HUES64 (cell line): Measurements from ENCODE around the gene TOX2.

ENCODE experiments used
- H3K27ac ChIP-seq: 2 replicates; pipeline ENCODE4 v1.7.0; 2013; ENCODE audit warnings: low read depth, low read length, inconsistent platforms
- H3K27me3 ChIP-seq: 2 replicates; pipeline ENCODE4 v1.6.1; 2013; ENCODE audit warnings: mild to moderate bottlenecking, low read length; ENCODE audit not compliant: insufficient read depth
- H3K36me3 ChIP-seq: 2 replicates; pipeline ENCODE4 v1.6.1; 2013; ENCODE audit warnings: mild to moderate bottlenecking, low read length; ENCODE audit not compliant: insufficient read depth
- H3K4me1 ChIP-seq: 2 replicates; pipeline ENCODE4 v1.6.1; 2013; ENCODE audit warnings: mild to moderate bottlenecking, low read length, moderate library complexity; ENCODE audit not compliant: insufficient read depth
- H3K4me3 ChIP-seq: 2 replicates; pipeline ENCODE4 v1.5.1; 2013; ENCODE audit warnings: mild to moderate bottlenecking, low read length, moderate library complexity
- H3K9ac ChIP-seq: 2 replicates; pipeline ENCODE4 v1.6.1; 2013; ENCODE audit warnings: mild to moderate bottlenecking, low read depth, low read length
- H3K9me3 ChIP-seq: 2 replicates; pipeline ENCODE4 v1.6.1; 2013; ENCODE audit warnings: low read depth, low read length; ENCODE audit not compliant: insufficient read depth
- WGBS: fragments of 150-250, 120-280 bp; methylation state at CpG from one replicate; pipeline ENCODE4 v1.1.7; 2013; ENCODE audit warnings: missing lambda C conversion rate; 5-methylcytosine and 5-hydroxymethylcytosine counted together

TOX2 gene

DNA sequence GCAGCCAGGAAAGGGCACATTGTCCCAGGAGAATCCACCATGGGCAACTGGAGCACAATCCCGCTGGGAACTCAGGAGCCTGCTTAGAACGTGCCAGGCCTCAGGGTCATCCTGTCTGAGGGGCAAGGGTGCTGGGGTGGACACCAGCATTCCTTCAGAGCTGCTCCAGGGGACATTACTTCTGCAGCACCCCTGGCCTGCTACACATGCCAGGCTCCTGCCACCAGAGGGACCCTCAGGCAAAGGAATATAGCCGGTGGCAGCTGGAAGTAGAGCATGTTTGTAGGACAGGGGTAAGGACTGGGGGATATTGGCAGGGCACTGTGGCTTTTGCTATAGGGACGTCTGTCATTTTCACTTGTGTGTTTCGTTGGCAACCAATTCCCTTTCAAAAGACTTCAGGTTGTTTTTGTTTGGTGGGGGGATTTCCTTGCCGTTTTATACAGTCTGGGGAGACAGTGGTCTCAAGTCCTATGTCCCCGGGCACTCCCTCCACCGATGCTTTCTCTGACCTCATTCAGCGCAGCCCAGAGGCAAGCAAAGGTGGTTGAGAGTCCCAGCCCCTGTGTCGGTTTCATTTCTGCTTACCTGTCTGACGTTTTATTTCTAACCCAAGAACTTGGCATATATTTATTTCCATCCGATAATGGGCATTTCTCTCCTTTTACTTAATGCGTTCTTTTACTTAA is 141.5 kb downstream of the TOX2 start:
- no peaks in the 10 kb centered on the region for H3K27me3 ChIP-seq
- H3K36me3 ChIP-seq, result no peaks in the 10 kb centered on the region
- no peak overlapping the region for H3K4me3 ChIP-seq
- H3K4me1 ChIP-seq, result no peaks in the 10 kb centered on the region
- no peak overlapping the region for H3K27ac ChIP-seq
- no peak overlapping the region for H3K9ac ChIP-seq
- WGBS, result 73% methylated on average over 13 of the region's 13 CpGs
- H3K9me3 ChIP-seq, result no peaks in the 10 kb centered on the region

DNA sequence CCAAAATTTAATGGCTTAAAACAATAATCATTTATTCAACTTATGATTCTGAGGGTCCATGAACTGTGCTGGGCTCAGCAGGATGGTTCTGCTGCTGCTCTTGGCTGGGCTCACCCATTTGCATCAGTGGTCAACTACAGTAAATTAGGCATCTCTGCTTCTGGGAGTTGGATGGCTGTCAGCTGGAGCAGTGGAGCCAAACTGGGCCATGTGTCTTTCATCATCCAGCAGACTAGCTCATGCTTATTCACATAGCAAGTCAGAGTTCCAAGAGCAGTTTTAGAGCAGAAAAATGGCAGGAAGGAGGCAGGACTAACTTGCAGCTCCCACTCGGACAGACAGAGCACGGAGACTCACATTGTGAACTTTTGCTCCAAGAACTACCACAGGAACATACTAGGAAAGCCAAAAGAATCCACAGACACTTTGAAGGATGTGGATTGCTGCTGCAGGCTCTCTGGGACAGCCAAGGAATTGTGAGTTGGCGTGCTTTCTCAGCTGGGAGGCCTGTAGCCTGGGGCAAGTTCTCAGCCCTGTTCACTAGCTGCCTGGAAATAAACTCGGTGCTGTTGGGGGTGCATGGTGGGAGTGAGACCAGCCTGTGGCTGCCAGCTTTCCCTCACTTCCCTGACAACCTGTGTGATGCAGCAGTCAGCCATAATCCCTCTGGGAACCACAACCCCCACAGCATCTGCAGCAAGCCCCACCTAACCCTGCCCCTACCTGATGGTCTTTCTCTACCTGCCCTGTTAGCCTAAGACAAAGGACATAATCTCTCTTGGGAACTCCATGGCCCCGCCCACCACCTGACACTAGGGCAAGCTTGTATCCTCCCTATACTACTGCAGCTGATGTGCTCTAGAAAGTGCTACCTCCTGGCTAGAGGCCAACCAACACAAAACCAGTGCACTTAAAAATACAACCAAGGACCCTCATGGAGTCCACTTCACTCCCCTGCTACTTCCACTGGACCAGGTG is 143.3 kb downstream of the TOX2 start:
- Histone ChIP-seq H3K4me1 (no peaks in the 10 kb centered on the region), H3K9ac (no peak overlapping the region), H3K36me3 (no peaks in the 10 kb centered on the region), H3K27me3 (no peaks in the 10 kb centered on the region), H3K9me3 (no peaks in the 10 kb centered on the region), H3K27ac (no peak overlapping the region), H3K4me3 (no peak overlapping the region)
- 88% methylated on average over 5 of the region's 5 CpGs for WGBS

DNA sequence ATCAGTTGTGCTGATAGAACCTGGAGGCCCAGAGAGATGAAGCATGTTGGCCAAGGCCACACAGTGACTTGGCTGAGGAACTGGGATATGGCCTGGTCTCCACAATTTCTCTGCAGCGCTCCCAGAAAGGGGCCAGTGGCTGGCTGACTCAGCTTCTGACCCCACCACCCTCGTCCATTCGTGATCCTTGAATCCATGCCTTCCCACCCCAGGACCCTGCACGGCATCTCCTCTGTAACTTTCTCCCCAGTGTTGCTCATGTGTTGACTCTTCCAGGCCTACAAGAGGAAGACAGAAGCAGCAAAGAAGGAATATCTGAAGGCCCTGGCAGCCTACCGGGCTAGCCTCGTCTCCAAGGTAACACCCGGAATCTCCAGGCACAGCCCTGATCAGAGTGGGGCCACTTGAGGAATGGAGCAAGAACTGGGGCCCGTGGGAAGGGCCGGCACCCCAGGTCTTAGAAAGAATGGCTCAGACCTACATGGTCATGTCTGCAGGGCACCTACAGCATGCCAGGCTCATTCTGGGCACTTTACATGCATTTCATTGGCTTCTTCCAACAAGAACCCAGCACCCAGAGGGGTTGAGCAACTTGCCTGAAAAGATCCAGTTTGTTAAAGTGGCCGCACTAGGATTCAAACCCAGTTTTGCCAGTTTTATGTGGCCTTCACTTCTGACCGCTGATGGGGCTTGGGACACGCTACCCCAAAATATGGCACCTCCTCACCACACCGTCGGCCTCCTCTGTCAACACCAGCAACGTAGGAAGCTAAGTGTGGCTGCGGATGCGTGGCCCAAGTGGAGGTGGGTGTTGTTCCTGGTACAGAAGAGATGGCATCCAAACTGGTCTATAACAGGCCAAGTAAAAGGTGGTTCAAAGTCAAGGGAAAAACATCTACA is 150.1 kb downstream of the TOX2 start:
- H3K27ac ChIP-seq, result no peak overlapping the region
- no peak overlapping the region for H3K4me3 ChIP-seq
- H3K4me1 ChIP-seq, result no peaks in the 10 kb centered on the region
- no peaks in the 10 kb centered on the region for H3K27me3 ChIP-seq
- no peaks in the 10 kb centered on the region for H3K9me3 ChIP-seq
- H3K9ac ChIP-seq, result no peak overlapping the region
- no peaks in the 10 kb centered on the region for H3K36me3 ChIP-seq
- 96% methylated on average over 17 of the region's 17 CpGs for WGBS

DNA sequence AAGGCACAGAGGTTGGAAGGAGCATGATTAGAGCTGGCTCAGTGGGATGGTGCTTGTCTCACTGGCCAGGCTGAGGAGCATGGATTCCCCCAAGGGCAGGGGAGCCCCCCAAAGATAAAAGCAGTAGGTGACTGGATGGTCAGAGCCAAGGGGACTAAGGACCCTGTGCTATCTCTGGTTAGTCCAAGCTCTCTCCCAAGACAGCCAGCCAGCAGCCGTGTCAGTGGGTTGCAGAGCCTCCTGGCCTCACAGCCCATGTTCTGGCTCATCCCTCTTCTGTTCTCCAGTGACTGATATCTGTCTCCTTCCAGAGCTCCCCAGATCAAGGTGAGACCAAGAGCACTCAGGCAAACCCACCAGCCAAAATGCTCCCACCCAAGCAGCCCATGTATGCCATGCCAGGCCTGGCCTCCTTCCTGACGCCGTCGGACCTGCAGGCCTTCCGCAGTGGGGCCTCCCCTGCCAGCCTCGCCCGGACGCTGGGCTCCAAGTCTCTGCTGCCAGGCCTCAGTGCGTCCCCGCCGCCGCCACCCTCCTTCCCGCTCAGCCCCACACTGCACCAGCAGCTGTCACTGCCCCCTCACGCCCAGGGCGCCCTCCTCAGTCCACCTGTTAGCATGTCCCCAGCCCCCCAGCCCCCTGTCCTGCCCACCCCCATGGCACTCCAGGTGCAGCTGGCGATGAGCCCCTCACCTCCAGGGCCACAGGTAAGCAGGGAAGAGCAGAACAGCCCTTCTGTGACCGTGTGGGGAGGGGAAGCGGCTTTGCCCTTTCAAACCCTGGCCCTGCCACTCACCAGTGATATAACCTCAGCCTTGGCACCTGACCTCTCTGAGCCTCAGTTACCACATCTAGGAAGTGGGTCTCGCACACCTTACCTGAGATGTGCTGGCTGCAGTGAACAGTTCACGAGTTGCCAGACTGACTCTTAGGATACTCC is 151.0 kb downstream of the TOX2 start:
- WGBS, result 96% methylated on average over 20 of the region's 20 CpGs
- no peaks in the 10 kb centered on the region for H3K4me1 ChIP-seq
- H3K9ac ChIP-seq, result no peak overlapping the region
- no peaks in the 10 kb centered on the region for H3K9me3 ChIP-seq
- H3K4me3 ChIP-seq, result no peak overlapping the region
- no peak overlapping the region for H3K27ac ChIP-seq
- no peaks in the 10 kb centered on the region for H3K36me3 ChIP-seq
- H3K27me3 ChIP-seq, result no peaks in the 10 kb centered on the region

DNA sequence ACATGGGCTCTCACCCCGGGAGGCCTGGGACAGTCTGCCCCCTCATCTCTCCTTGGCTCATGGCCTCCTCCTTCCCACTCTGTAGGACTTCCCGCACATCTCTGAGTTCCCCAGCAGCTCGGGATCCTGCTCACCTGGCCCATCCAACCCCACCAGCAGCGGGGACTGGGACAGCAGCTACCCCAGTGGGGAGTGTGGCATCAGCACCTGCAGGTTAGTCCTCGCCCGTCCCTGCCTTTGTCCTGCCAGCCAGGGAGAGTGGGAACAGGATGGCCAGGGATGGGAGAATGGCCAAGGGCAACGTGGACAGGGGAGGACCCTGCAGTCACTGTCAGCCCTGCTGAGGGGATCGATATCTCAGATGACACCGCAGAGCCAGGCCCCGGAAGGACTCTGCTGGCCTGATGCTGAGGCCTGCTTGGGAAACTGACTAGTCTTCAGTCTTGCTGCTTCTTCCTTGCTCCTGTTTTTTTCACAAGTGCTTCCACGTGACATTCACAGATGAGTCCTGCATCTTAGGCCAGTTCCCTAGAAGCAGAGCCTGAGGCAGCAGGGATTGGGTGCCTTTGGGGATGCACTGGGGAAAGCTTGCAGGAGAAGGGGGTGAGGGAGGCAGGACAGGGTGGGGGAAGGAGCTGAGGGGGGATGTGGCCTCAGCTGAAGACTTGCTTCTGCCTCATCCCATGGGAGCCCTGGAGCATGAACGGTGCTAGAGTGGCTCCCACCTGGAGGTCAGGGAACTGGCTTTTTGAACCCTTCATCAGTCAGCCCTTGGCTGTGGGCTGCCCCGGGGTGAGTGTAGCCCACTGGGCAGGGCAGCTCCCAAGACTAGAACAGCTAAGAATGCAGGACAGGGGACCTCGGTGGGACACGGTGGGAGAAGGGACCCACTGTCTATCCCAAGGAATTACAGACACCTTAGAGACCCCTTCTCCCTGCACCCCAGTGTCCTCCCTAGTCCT is 152.3 kb downstream of the TOX2 start:
- H3K27ac ChIP-seq, result no peak overlapping the region
- WGBS, result 93% methylated on average over 15 of the region's 15 CpGs
- H3K27me3 ChIP-seq, result no peaks in the 10 kb centered on the region

DNA sequence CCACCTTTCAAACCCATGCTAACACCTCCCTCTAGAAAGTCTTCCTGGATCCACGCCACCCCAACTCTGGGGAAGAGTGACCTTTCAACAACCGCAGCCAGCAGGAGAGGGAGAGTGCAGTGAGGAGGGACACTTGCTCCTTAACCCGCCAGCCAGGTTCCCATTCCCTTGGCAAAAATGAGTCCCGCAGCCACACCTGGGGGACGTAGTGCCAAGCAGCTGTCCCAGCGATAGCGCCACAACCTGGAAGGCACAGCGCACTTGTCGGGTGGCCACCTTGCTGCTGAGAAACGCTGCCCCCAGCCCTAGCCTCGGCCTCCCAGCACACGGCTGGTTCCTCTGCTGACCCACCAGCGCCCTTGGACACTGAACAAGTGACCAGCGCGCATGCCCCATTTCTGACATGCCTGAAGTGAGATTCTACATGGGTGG is 153.0 kb downstream of the TOX2 start:
- Histone ChIP-seq H3K36me3 (no peaks in the 10 kb centered on the region), H3K9me3 (no peaks in the 10 kb centered on the region), H3K27me3 (no peaks in the 10 kb centered on the region), H3K4me1 (no peaks in the 10 kb centered on the region), H3K9ac (no peak overlapping the region), H3K4me3 (no peak overlapping the region), H3K27ac (no peak overlapping the region)
- 95% methylated on average over 15 of the region's 15 CpGs for WGBS

More for the DNA sequence above, 152.3 kb downstream of the TOX2 start:
- no peaks in the 10 kb centered on the region for H3K9me3 ChIP-seq
- H3K4me3 ChIP-seq, result no peak overlapping the region
- no peak overlapping the region for H3K9ac ChIP-seq
- H3K4me1 ChIP-seq, result no peaks in the 10 kb centered on the region
- H3K36me3 ChIP-seq, result no peaks in the 10 kb centered on the region

DNA sequence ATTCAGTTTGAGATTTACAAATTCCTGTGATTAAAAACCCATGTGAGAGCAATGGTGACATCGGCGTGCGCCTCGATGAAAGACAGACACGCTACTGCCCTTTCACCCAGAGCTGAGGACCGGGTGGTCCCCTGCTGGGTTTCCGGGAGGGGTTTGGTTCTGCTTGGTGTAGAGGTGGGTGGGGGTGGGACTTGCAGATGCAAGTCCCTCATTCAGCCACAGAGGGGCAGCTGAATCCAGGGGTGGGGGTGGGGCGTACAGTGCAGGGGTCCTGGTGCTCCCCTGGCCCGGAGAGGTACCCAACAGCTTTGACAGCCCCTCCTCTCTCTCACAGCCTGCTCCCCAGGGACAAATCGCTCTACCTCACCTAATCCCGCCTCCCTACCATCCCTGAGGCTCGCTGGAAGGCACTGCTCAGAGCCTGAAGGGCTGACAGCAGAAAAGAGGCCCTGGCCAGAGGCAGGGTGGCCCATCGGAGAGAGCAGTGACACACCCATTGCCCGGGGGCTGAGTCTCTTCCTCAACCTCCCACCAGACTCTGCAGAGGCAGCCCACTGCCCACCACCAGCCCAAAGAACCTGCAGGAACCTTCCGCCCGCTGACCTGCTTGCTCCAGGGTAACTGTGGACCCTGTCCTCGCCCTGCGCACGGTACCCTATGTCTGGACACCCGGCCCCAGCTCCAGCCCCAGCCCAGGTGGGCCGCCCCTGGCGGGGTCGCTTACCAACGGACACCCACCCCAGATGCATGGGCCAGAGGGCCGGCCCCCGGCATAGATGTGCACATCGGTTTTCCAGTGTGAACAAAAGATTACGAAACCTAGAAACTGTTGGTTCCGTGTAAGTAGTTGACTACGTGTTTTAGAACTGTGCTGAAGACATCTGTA is 153.9 kb downstream of the TOX2 start:
- Histone ChIP-seq H3K27me3 (no peaks in the 10 kb centered on the region), H3K4me3 (no peak overlapping the region), H3K9ac (no peak overlapping the region), H3K36me3 (no peaks in the 10 kb centered on the region), H3K9me3 (no peaks in the 10 kb centered on the region), H3K4me1 (no peaks in the 10 kb centered on the region), H3K27ac (no peak overlapping the region)
- WGBS, result 76% methylated on average over 30 of the region's 30 CpGs

DNA sequence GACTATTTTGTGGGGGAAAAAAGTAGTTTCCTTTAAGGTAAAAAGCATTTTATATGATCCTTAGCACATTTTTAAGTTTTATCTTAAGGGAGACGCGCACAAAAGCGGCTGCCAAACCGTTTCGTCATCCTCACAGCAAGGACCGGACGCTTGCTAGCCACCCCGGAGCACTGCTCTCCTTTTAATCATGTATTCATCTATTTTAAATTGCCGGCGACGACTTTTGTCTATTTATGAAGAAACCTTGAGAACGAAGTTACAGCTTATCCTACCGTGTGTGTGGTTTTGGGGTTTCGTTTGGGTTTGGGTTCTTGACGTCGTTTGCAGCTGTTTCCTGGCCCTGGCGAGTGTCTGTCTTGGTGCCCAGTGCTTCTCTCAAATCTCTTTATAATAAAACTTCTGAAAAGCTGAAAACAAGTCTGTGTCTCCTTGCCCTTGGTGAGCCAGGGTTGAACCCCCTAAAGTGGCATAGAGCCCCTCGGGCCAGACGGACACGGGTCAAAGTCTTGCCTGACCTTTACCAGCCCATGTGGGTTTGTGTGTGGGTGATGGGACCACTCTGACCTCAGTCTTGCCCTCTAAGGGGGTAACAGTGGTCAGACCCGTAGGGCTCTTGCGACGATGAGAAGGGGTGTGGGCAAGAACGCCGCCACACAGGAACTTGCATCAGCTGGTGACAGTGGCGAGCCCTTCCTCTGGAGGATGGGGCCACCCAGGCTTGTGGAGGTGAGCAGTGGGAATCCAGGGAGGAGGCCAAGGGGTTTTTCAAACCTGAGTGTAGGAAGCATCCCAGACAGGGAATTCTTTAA is 154.8 kb downstream of the TOX2 start:
- no peak overlapping the region for H3K9ac ChIP-seq
- H3K4me3 ChIP-seq, result no peak overlapping the region
- H3K4me1 ChIP-seq, result no peaks in the 10 kb centered on the region
- no peaks in the 10 kb centered on the region for H3K36me3 ChIP-seq
- 96% methylated on average over 26 of the region's 26 CpGs for WGBS
- no peak overlapping the region for H3K27ac ChIP-seq
- H3K9me3 ChIP-seq, result no peaks in the 10 kb centered on the region
- no peaks in the 10 kb centered on the region for H3K27me3 ChIP-seq
